ENCODE results near the gene CDX1.

CDX1 gene

GRCh38 chr5:150163547-150164059, 3.0 kb upstream of the CDX1 start:
- no peak for DNase-seq

GRCh38 chr5:150164211-150164980, 2.2 kb upstream of the CDX1 start:
- no peak for DNase-seq

GRCh38 chr5:150166037-150166649, 435 bp upstream of the CDX1 start:
- no peak for DNase-seq

- no peak for DNase-seq
Measured at GRCh38 chr5:150167512-150167850, 903 bp downstream of the CDX1 start.

GRCh38 chr5:150167908-150168307, 1.3 kb downstream of the CDX1 start:
- no peak for DNase-seq

GRCh38 chr5:150168864-150169263, 2.3 kb downstream of the CDX1 start:
- no peak for DNase-seq

GRCh38 chr5:150172145-150172544, 5.6 kb downstream of the CDX1 start:
- no peak for DNase-seq

GRCh38 chr5:150172556-150172955, 6.0 kb downstream of the CDX1 start:
- DNase-seq = no peak

- no peak for DNase-seq
Measured at GRCh38 chr5:150173161-150173560, 6.6 kb downstream of the CDX1 start.

GRCh38 chr5:150174285-150174684, 7.7 kb downstream of the CDX1 start:
- DNase-seq = no peak

- no peak for DNase-seq
Measured at GRCh38 chr5:150175076-150175475, 8.5 kb downstream of the CDX1 start.

- no peak for DNase-seq
Measured at GRCh38 chr5:150175536-150175935, 9.0 kb downstream of the CDX1 start.

GRCh38 chr5:150176745-150177477, 10.3 kb downstream of the CDX1 start:
- DNase-seq = no peak

GRCh38 chr5:150177721-150178120, 11.1 kb downstream of the CDX1 start:
- no peak for DNase-seq

- no peak for DNase-seq
Measured at GRCh38 chr5:150178262-150178661, 11.7 kb downstream of the CDX1 start.

GRCh38 chr5:150179019-150179620, 12.5 kb downstream of the CDX1 start:
- DNase-seq = no peak

GRCh38 chr5:150180241-150181026, 13.9 kb downstream of the CDX1 start:
- DNase-seq = no peak

GRCh38 chr5:150181027-150181426, 14.4 kb downstream of the CDX1 start:
- DNase-seq = no peak

GRCh38 chr5:150181766-150182545, 15.4 kb downstream of the CDX1 start:
- DNase-seq = no peak

- no peak for DNase-seq
Measured at GRCh38 chr5:150182774-150183173, 16.2 kb downstream of the CDX1 start.

- no peak for DNase-seq
Measured at GRCh38 chr5:150183436-150183835, 16.9 kb downstream of the CDX1 start.

GRCh38 chr5:150184006-150184405, 17.4 kb downstream of the CDX1 start:
- no peak for DNase-seq
